ENCODE results near the gene HMGN4. TPM values are rescaled to one million over a fixed set of nuclear protein-coding genes. Genes with fewer than 3 reads are reported as not detected.

The HMGN4 gene
- total and polyA plus RNA-seq, 9 of the 15 experiments (the other 6 are each of a cell fraction or from before 2014, with no cell fraction given) = 35.4 to 134 (median 94.1) TPM

DNA sequence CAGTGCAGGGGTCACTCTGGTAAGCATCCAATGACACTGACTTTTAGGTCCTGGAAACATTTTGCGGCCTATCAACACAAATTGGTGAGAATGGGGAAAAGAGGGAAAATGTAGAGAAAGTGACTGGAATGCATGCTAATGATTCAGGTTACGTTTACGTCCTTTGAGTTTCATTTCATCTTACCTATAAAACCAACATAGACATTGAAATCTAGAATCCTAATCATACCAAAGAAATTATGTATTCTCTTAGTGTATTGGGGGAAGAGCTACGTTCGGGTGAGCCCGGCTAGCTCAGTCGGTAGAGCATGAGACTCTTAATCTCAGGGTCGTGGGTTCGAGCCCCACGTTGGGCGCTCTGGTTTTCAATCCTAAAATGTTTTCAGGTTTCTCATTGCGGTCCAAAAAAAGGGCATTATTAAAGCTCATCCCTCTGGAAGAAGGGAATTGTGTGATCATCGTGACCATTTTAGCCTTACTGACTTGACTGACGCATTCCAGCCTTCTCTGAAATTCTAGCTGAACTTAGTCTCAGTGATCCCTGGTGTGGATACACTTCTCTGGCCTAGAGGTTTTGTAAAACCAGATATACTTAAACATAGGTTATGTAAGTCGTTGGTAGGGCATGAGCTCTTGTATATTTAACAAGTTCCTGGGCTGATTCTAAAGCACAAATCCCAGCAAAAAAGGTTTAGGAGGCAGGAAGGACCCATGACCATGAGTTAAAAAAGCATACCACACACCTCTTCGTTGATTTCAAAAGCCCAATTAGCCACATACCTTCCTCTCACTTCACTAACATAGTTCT is 18.3 kb downstream of the HMGN4 start (continued):
- no peak for TF ChIP-seq KDM2B (CRISPR knock-in tag; IDR thresholded peaks at IDR 0.05)
- TF ChIP-seq, protein P1, sequence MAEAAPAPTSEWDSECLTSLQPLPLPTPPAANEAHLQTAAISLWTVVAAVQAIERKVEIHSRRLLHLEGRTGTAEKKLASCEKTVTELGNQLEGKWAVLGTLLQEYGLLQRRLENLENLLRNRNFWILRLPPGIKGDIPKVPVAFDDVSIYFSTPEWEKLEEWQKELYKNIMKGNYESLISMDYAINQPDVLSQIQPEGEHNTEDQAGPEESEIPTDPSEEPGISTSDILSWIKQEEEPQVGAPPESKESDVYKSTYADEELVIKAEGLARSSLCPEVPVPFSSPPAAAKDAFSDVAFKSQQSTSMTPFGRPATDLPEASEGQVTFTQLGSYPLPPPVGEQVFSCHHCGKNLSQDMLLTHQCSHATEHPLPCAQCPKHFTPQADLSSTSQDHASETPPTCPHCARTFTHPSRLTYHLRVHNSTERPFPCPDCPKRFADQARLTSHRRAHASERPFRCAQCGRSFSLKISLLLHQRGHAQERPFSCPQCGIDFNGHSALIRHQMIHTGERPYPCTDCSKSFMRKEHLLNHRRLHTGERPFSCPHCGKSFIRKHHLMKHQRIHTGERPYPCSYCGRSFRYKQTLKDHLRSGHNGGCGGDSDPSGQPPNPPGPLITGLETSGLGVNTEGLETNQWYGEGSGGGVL (CRISPR knock-in tag; IDR thresholded peaks at IDR 0.05) = no peak
- peak; percentile 56; the same call in 1 of the 2 replicates for TF ChIP-seq JUND (IDR thresholded peaks at IDR 0.05; ENCODE audit: borderline replicate concordance, low read depth, low read length)
- TF ChIP-seq JUND (tag; IDR thresholded peaks at IDR 0.05; ENCODE audit: borderline replicate concordance, low read depth, low read length) = no peak; the same call in 2 of the 3 replicates
- no peak for TF ChIP-seq POLR2AphosphoS2 (IDR thresholded peaks at IDR 0.05; ENCODE audit: low read length)
- no peak for TF ChIP-seq EHMT2 (IDR thresholded peaks at IDR 0.05)
- TF ChIP-seq ZNF3 (CRISPR knock-in tag; IDR thresholded peaks at IDR 0.05) = no peak
- TF ChIP-seq GABPA (tag; conservative IDR thresholded peaks at IDR 0.05; ENCODE audit: low read depth) = no peak
- 0 out of 2 replicates have a peak, but pooled peaks have one; percentile 5 for TF ChIP-seq SIN3B (IDR thresholded peaks at IDR 0.05; ENCODE audit: low read depth)
- no peak for TF ChIP-seq ZNF644 (tag; IDR thresholded peaks at IDR 0.05; ENCODE audit: low read depth)
- TF ChIP-seq CBX2 (IDR thresholded peaks at IDR 0.05; ENCODE audit: insufficient read depth, low read length, poor library complexity, severe bottlenecking) = no peak
- TF ChIP-seq HNRNPLL (IDR thresholded peaks at IDR 0.05; ENCODE audit: low read depth, low read length, poor library complexity, severe bottlenecking) = no peak
- TF ChIP-seq MTF1 (CRISPR knock-in tag; IDR thresholded peaks at IDR 0.05; ENCODE audit: borderline replicate concordance) = no peak
- TF ChIP-seq POLR2H (tag; IDR thresholded peaks at IDR 0.05; ENCODE audit: low read depth) = peak; percentile 99
- TF ChIP-seq, protein P2, sequence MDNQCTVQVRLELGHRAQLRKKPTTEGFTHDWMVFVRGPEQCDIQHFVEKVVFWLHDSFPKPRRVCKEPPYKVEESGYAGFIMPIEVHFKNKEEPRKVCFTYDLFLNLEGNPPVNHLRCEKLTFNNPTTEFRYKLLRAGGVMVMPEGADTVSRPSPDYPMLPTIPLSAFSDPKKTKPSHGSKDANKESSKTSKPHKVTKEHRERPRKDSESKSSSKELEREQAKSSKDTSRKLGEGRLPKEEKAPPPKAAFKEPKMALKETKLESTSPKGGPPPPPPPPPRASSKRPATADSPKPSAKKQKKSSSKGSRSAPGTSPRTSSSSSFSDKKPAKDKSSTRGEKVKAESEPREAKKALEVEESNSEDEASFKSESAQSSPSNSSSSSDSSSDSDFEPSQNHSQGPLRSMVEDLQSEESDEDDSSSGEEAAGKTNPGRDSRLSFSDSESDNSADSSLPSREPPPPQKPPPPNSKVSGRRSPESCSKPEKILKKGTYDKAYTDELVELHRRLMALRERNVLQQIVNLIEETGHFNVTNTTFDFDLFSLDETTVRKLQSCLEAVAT (IDR thresholded peaks at IDR 0.05) = peak in 1 of 2 experiments; percentile 66; a peak in 2 of 4 replicates
- no peak for TF ChIP-seq ZNF274 (IDR thresholded peaks at IDR 0.05; ENCODE audit: borderline replicate concordance, low read depth, low read length)
- TF ChIP-seq, protein P3, sequence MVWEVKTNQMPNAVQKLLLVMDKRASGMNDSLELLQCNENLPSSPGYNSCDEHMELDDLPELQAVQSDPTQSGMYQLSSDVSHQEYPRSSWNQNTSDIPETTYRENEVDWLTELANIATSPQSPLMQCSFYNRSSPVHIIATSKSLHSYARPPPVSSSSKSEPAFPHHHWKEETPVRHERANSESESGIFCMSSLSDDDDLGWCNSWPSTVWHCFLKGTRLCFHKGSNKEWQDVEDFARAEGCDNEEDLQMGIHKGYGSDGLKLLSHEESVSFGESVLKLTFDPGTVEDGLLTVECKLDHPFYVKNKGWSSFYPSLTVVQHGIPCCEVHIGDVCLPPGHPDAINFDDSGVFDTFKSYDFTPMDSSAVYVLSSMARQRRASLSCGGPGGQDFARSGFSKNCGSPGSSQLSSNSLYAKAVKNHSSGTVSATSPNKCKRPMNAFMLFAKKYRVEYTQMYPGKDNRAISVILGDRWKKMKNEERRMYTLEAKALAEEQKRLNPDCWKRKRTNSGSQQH (CRISPR knock-in tag; IDR thresholded peaks at IDR 0.05) = peak; percentile 76; the same call in 1 of the 2 replicates
- no peak for TF ChIP-seq ZNF77 (CRISPR knock-in tag; IDR thresholded peaks at IDR 0.05)
- TF ChIP-seq ZNF445 (CRISPR knock-in tag; IDR thresholded peaks at IDR 0.05; ENCODE audit: low read depth) = no peak
- no peak; the same call in 1 of the 2 replicates for TF ChIP-seq ZFP1 (CRISPR knock-in tag; IDR thresholded peaks at IDR 0.05)
- TF ChIP-seq, protein P4, sequence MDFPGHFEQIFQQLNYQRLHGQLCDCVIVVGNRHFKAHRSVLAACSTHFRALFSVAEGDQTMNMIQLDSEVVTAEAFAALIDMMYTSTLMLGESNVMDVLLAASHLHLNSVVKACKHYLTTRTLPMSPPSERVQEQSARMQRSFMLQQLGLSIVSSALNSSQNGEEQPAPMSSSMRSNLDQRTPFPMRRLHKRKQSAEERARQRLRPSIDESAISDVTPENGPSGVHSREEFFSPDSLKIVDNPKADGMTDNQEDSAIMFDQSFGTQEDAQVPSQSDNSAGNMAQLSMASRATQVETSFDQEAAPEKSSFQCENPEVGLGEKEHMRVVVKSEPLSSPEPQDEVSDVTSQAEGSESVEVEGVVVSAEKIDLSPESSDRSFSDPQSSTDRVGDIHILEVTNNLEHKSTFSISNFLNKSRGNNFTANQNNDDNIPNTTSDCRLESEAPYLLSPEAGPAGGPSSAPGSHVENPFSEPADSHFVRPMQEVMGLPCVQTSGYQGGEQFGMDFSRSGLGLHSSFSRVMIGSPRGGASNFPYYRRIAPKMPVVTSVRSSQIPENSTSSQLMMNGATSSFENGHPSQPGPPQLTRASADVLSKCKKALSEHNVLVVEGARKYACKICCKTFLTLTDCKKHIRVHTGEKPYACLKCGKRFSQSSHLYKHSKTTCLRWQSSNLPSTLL (IDR thresholded peaks at IDR 0.05) = peak; percentile 87

All from K562 (cell line).